Cerebellar nuclear complex (tissue), 1 donor: ENCODE data around the gene SPRED1.

ENCODE experiments used
- DNase-seq, 2 experiments: peaks; one replicate each; lab custom pipeline; 2025; lab: John Stamatoyannopoulos, UW

SPRED1 gene

DNA sequence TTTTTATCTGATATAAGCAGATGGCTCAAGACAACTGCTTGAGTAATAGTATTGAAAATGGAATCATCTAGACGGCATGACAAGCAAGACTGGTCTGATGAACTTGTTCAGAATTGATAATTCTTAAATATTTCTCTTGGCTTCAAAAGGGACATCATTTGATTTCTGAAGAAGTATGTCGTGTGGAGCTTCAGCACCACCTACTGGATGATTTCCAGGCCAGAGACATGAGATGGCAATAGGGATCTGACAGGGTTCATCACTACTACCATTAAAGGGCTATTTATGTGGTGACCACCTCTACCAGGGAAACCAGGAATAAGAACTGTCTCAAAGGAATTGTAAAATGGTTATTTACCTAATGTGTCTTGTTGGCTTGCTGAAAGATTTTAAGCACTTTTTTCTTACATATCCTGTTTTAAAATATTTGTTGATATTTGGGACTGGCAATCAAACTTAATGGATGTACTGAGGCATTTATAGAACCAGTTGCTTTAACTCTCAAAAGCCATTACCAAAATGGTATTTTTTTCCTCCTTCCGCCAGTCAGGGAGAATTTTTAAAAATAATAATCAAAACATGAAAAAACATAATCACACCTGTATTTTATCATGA lies 101.8 kb downstream of the SPRED1 start:
- peak in 1 of 2 experiments; percentile 1 for DNase-seq

- no peak for DNase-seq
These were observed 109.7 kb downstream of the SPRED1 start for GRCh38 chr15:38362355-38362754.

- no peak for DNase-seq
These were observed 114.8 kb downstream of the SPRED1 start for GRCh38 chr15:38367476-38367875.

GRCh38 chr15:38369936-38370478 lies 117.4 kb downstream of the SPRED1 start:
- DNase-seq = no peak

DNA sequence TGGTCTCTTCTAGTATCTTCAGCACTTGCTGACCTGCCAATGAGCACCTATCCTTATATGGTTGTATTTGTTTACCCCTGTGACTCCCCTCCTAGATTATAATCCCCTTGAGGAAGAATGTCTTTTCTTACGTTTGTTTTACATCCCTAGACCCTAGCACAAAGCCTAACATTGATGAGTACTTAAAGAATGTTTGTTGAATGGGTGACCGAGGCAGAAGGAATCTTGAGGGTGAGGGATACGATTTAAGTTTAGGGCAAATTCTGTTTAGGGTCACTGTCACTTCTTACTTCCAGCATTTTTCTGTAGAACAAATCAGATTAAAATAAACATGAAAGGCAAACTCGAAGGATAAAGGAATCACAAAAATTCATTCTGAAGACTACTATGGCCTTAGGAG lies 120.4 kb downstream of the SPRED1 start:
- no peak for DNase-seq

GRCh38 chr15:38374029-38374428 lies 121.4 kb downstream of the SPRED1 start:
- DNase-seq = no peak

DNA sequence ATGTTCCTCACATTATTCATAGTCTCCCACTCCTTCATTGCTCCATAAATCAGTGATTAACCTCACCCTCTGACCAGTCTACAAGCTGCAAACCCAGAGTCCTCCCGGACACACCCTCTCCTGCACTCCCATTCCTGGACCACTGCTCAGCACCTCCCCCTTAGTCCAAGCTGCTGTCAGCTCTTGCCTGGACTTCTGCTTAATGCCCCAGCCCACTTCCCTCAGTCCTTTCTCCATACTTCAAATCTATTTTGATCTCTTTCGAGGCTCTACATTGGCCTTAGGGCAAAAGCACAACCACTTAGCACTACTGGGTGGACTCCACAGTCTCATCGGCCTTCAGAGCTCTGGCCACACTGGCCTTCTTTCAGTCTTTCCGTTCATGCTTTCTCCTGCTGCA lies 121.9 kb downstream of the SPRED1 start:
- no peak for DNase-seq

DNA sequence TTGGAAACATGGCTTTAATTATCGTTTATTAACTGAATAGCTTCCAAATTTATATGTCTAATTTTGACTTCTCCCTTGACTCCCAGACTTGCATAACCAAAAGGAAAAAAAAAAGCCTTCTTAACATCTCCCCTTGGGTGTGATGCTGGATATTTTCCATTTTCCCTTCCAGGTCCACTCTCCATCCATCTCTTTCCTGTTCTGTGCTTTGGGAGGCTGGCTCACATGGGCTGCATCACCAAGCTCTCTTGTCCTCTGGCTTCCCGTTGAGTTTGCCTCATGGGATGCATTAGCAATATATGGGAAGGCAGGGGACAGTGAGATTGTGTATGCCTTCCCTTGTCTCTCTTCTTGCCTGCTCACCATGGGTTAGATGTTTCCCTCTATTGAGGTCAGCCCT lies 123.4 kb downstream of the SPRED1 start:
- DNase-seq = no peak

DNA sequence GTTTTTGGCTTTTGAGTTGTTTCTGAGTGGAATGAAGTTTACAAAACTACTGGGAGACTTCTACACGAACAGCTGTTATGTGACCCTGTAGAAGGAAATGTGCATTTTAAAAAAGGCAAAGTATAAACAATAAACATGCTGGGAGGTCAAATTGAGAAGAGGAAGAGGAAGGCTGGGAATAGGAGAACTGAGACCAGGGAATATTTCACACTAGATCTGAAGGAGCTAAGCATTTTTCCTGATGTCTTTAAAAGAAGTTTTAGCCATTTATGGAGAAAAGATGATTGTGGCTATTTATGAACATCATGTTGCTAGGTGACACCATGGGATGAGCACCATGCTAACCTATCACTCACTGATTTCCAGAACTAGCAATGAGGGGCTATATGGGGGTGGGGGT lies 125.0 kb downstream of the SPRED1 start:
- no peak for DNase-seq

GRCh38 chr15:38378161-38378560 lies 125.5 kb downstream of the SPRED1 start:
- no peak for DNase-seq

- DNase-seq = no peak
These were observed 137.4 kb downstream of the SPRED1 start for GRCh38 chr15:38389924-38390542.

- no peak for DNase-seq
These were observed 138.6 kb downstream of the SPRED1 start for GRCh38 chr15:38391191-38391590.

GRCh38 chr15:38398134-38398533 lies 145.5 kb downstream of the SPRED1 start:
- no peak for DNase-seq

DNA sequence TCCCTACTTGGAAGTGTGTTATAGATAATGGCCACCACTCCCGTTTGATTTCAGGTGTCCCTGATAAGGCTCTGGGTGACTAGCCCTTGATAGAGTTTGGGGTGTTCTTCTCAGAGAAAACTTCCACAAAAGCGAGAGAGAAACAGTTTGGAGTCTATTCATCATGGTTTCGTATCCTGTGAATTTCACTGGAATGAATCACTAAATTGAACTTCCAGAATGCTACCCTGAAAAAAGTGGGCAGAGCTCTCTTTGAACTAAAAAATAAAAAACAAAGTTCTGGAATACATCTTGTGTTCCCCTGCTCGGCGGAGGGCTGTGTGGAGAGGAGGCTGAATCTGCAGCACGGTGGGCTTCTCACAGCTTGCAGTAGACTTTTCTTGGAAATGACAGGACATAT lies 148.5 kb downstream of the SPRED1 start:
- no peak for DNase-seq

DNA sequence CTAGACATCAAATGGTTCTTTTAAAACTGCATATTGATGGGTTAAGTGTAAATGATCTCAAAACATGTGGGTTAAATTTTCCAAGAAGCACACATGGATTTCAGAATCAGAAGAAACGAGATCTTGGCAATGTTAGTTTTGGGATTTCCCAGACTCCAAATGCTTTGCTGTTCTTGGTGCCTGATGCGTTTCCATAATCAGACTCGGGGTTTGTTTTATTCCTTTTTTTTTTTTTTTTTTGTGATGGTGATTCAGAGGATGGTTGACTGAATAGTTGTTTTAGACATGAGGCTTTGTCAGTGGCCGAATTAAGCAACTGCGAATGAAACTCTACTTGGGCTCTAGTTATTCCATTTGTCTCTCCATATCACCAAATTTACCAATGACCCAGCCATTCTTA lies 149.1 kb downstream of the SPRED1 start:
- no peak for DNase-seq

- DNase-seq = no peak
These were observed 153.8 kb downstream of the SPRED1 start for GRCh38 chr15:38406436-38406835.
